WTC11 (cell line): ENCODE measurements around the gene ARHGAP22. TPM values are rescaled to one million over a fixed set of nuclear protein-coding genes. Genes with fewer than 3 reads are reported as not detected.

Experiments used
- ATAC-seq: fragments of 200-7000 bp; cut with Tn5 transposase; 2 replicates; pipeline ENCODE4 v1.10.0; 2021; ENCODE audit warnings: mild to moderate bottlenecking, moderate library complexity
- CTCF ChIA-PET: fragments of 300-600 bp; sonication (Branson Sonifier 250); formaldehyde crosslinking; loops from one replicate; lab custom pipeline; 2021; ENCODE audit warnings: antibody characterized with exemption; lab: Charles Lee
- POLR2A ChIA-PET: fragments of 350-600 bp; sonication (Branson Sonifier 250); formaldehyde crosslinking; loops from one replicate; lab custom pipeline; 2021; ENCODE audit warnings: antibody characterized with exemption; lab: Charles Lee
- DNase-seq: peaks from one replicate; pipeline ENCODE4 v3.0.0; 2021; ENCODE audit warnings: low spot score
- H3K27ac Mint-ChIP-seq: 2 replicates; pipeline ENCODE4 v1.8.0; 2021; ENCODE audit warnings: mixed read lengths
- H3K27me3 Mint-ChIP-seq: 2 replicates; pipeline ENCODE4 v1.8.0; 2021; ENCODE audit warnings: low read depth, mild to moderate bottlenecking, moderate library complexity, mixed read lengths
- H3K36me3 Mint-ChIP-seq: 2 replicates; pipeline ENCODE4 v1.8.0; 2021; ENCODE audit warnings: mixed read lengths
- H3K4me1 Mint-ChIP-seq: 2 replicates; pipeline ENCODE4 v1.8.0; 2022; ENCODE audit warnings: mixed read lengths
- H3K4me3 Mint-ChIP-seq: 2 replicates; pipeline ENCODE4 v1.8.0; 2021; ENCODE audit warnings: mild to moderate bottlenecking, moderate library complexity, mixed read lengths
- H3K9me3 Mint-ChIP-seq: 2 replicates; pipeline ENCODE4 v1.8.0; 2021; ENCODE audit warnings: mixed read lengths
- FOXK1 ChIP-seq: sonication (generic); formaldehyde crosslinking; IDR thresholded peaks from 2 replicates; pipeline ENCODE4 v1.8.0; 2022; ENCODE audit warnings: mild to moderate bottlenecking, moderate library complexity, missing genetic modification reagents
- FOXP1 ChIP-seq: sonication (generic); formaldehyde crosslinking; IDR thresholded peaks from 2 replicates; pipeline ENCODE4 v1.8.0; 2022; ENCODE audit warnings: missing genetic modification reagents, mild to moderate bottlenecking, moderate library complexity, borderline replicate concordance
- GABPB1 ChIP-seq: sonication (generic); formaldehyde crosslinking; IDR thresholded peaks from 2 replicates; pipeline ENCODE4 v1.8.1; 2023; ENCODE audit warnings: mild to moderate bottlenecking, missing genetic modification reagents
- HMGA2 ChIP-seq: fragments of 250-450 bp; sonication (Bioruptor Pico); IDR thresholded peaks from 2 replicates; pipeline ENCODE4 v1.4.0; 2021; ENCODE audit warnings: mild to moderate bottlenecking, moderate library complexity
- IRF2 ChIP-seq: sonication (generic); formaldehyde crosslinking; IDR thresholded peaks from 2 replicates; pipeline ENCODE4 v1.8.0; 2022; ENCODE audit warnings: low read depth, missing genetic modification reagents, borderline replicate concordance
- JAZF1 ChIP-seq: fragments of 250-450 bp; sonication (Bioruptor Pico); IDR thresholded peaks from 2 replicates; pipeline ENCODE4 v1.9.0; 2021; ENCODE audit warnings: moderate library complexity, mild to moderate bottlenecking, inconsistent platforms
- MXD4 ChIP-seq: fragments of 250-450 bp; sonication (Bioruptor Pico); IDR thresholded peaks from 2 replicates; pipeline ENCODE4 v1.8.0; 2021; ENCODE audit warnings: mild to moderate bottlenecking, moderate library complexity, borderline replicate concordance
- NFATC4 ChIP-seq: fragments of 250-450 bp; sonication (Bioruptor Pico); IDR thresholded peaks from 2 replicates; pipeline ENCODE4 v1.9.0; 2021; ENCODE audit warnings: mild to moderate bottlenecking
- NR1H2 ChIP-seq: sonication (generic); formaldehyde crosslinking; IDR thresholded peaks from 2 replicates; pipeline ENCODE4 v1.9.0; 2021; ENCODE audit warnings: mild to moderate bottlenecking, moderate library complexity, missing genetic modification reagents
- NR3C1 ChIP-seq: sonication (generic); formaldehyde crosslinking; conservative IDR thresholded peaks from 2 replicates; pipeline ENCODE4 v1.8.1; 2023; ENCODE audit warnings: low read depth, mild to moderate bottlenecking, missing genetic modification reagents
- SMAD4 ChIP-seq: sonication (generic); formaldehyde crosslinking; IDR thresholded peaks from 2 replicates; pipeline ENCODE4 v1.8.0; 2022; ENCODE audit warnings: mild to moderate bottlenecking, missing genetic modification reagents
- STAT6 ChIP-seq: sonication (generic); formaldehyde crosslinking; conservative IDR thresholded peaks from 2 replicates; pipeline ENCODE4 v1.8.1; 2023; ENCODE audit warnings: mild to moderate bottlenecking, low read depth, missing genetic modification reagents, moderate library complexity
- TEAD1 ChIP-seq: sonication (generic); formaldehyde crosslinking; IDR thresholded peaks from 2 replicates; pipeline ENCODE4 v1.8.0; 2022; ENCODE audit warnings: mild to moderate bottlenecking, missing genetic modification reagents
- TEAD4 ChIP-seq: sonication (generic); formaldehyde crosslinking; IDR thresholded peaks from 2 replicates; pipeline ENCODE4 v1.8.0; 2022; ENCODE audit warnings: mild to moderate bottlenecking, missing genetic modification reagents
- USF2 ChIP-seq: sonication (generic); formaldehyde crosslinking; IDR thresholded peaks from 2 replicates; pipeline ENCODE4 v1.8.1; 2023; ENCODE audit warnings: mild to moderate bottlenecking, missing genetic modification reagents, moderate library complexity
- ZNF232 ChIP-seq: sonication (generic); formaldehyde crosslinking; IDR thresholded peaks from 2 replicates; pipeline ENCODE4 v1.8.0; 2022; ENCODE audit warnings: mild to moderate bottlenecking, missing genetic modification reagents
- ZNF416 ChIP-seq: fragments of 250-450 bp; sonication (Bioruptor Pico); IDR thresholded peaks from 2 replicates; pipeline ENCODE4 v1.9.0; 2021; ENCODE audit warnings: mild to moderate bottlenecking, inconsistent platforms
- total RNA-seq: library from RNA; stranded (reverse); gene quantifications from 3 replicates; pipeline ENCODE4 v1.2.3, GENCODE V29; 2021
- TF ChIP-seq, protein P1 (sequence below): sonication (generic); formaldehyde crosslinking; IDR thresholded peaks from 2 replicates; pipeline ENCODE4 v1.8.0; 2023; ENCODE audit warnings: missing genetic modification reagents
- TF ChIP-seq, protein P2 (sequence below): sonication (generic); formaldehyde crosslinking; IDR thresholded peaks from 2 replicates; pipeline ENCODE4 v1.8.1; 2022; ENCODE audit warnings: low read depth, mild to moderate bottlenecking, moderate library complexity, missing genetic modification reagents, borderline replicate concordance
- TF ChIP-seq, protein P3 (sequence below): fragments of 250-450 bp; sonication (Bioruptor Pico); IDR thresholded peaks from 2 replicates; pipeline ENCODE4 v1.9.0; 2021; ENCODE audit warnings: mild to moderate bottlenecking
- TF ChIP-seq, protein P4 (sequence below): fragments of 250-450 bp; sonication (Bioruptor Pico); IDR thresholded peaks from 2 replicates; pipeline ENCODE4 v1.9.0; 2021; ENCODE audit warnings: mild to moderate bottlenecking

The ARHGAP22 gene
- total RNA-seq, 1 experiment from 2014 or later = 8.6 TPM

- TF ChIP-seq, protein P1, sequence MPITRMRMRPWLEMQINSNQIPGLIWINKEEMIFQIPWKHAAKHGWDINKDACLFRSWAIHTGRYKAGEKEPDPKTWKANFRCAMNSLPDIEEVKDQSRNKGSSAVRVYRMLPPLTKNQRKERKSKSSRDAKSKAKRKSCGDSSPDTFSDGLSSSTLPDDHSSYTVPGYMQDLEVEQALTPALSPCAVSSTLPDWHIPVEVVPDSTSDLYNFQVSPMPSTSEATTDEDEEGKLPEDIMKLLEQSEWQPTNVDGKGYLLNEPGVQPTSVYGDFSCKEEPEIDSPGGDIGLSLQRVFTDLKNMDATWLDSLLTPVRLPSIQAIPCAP (CRISPR knock-in tag) = no peak
- TF ChIP-seq, all 79 proteins: peak for 0
Observed at GRCh38 chr10:48477141-48477540, 127.7 kb downstream of the ARHGAP22 start (continued).

GRCh38 chr10:48476279-48476982 lies 128.4 kb downstream of the ARHGAP22 start:
- ATAC-seq (no peak), DNase-seq (no peak)
- POLR2A ChIA-PET = no interaction called here
- Mint-ChIP-seq H3K9me3 (peaks cover 14% of the 10 kb centered on the region), H3K4me1 (peaks cover 42% of the 10 kb centered on the region), H3K27me3 (no peaks in the 10 kb centered on the region; the same call in 1 of the 2 replicates), H3K27ac (peak overlapping the region; percentile 61), H3K36me3 (peaks cover 14% of the 10 kb centered on the region), H3K4me3 (no peak overlapping the region)
- no peak for TF ChIP-seq ZNF416 (CRISPR knock-in tag)
- no peak for TF ChIP-seq FOXP1 (CRISPR knock-in tag)
- no peak for TF ChIP-seq TEAD4 (CRISPR knock-in tag)
- TF ChIP-seq HMGA2 = no peak
- no peak for TF ChIP-seq MXD4 (CRISPR knock-in tag)
- TF ChIP-seq, protein P2, sequence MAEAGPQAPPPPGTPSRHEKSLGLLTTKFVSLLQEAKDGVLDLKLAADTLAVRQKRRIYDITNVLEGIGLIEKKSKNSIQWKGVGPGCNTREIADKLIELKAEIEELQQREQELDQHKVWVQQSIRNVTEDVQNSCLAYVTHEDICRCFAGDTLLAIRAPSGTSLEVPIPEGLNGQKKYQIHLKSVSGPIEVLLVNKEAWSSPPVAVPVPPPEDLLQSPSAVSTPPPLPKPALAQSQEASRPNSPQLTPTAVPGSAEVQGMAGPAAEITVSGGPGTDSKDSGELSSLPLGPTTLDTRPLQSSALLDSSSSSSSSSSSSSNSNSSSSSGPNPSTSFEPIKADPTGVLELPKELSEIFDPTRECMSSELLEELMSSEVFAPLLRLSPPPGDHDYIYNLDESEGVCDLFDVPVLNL (CRISPR knock-in tag) = no peak
- TF ChIP-seq NFATC4 = no peak
- TF ChIP-seq, protein P3, sequence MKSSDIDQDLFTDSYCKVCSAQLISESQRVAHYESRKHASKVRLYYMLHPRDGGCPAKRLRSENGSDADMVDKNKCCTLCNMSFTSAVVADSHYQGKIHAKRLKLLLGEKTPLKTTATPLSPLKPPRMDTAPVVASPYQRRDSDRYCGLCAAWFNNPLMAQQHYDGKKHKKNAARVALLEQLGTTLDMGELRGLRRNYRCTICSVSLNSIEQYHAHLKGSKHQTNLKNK (CRISPR knock-in tag) = no peak
- no peak for TF ChIP-seq STAT6 (CRISPR knock-in tag)
- TF ChIP-seq USF2 (CRISPR knock-in tag) = no peak
- TF ChIP-seq IRF2 (CRISPR knock-in tag) = no peak
- TF ChIP-seq NR1H2 (CRISPR knock-in tag) = no peak
- TF ChIP-seq NR3C1 (CRISPR knock-in tag) = no peak
- CTCF ChIA-PET = interaction anchor here (1.0 kb wide), 1 partner anchor 33 kb away, joined by 4 read pairs; no protein-coding TSS in a partner anchor

GRCh38 chr10:48475943-48476278 lies 129.0 kb downstream of the ARHGAP22 start:
- Mint-ChIP-seq H3K9me3 (peaks cover 14% of the 10 kb centered on the region), H3K36me3 (peaks cover 15% of the 10 kb centered on the region), H3K27ac (peak overlapping the region; percentile 61)

More at GRCh38 chr10:48475943-48476278, 129.0 kb downstream of the ARHGAP22 start:
- TF ChIP-seq NFATC4 (no peak), NR3C1 (CRISPR knock-in tag) (no peak), TEAD1 (CRISPR knock-in tag) (no peak), ZNF232 (CRISPR knock-in tag) (no peak), GABPB1 (CRISPR knock-in tag) (no peak), FOXK1 (CRISPR knock-in tag) (no peak), JAZF1 (CRISPR knock-in tag) (no peak), SMAD4 (CRISPR knock-in tag) (no peak)
- TF ChIP-seq, protein P4, sequence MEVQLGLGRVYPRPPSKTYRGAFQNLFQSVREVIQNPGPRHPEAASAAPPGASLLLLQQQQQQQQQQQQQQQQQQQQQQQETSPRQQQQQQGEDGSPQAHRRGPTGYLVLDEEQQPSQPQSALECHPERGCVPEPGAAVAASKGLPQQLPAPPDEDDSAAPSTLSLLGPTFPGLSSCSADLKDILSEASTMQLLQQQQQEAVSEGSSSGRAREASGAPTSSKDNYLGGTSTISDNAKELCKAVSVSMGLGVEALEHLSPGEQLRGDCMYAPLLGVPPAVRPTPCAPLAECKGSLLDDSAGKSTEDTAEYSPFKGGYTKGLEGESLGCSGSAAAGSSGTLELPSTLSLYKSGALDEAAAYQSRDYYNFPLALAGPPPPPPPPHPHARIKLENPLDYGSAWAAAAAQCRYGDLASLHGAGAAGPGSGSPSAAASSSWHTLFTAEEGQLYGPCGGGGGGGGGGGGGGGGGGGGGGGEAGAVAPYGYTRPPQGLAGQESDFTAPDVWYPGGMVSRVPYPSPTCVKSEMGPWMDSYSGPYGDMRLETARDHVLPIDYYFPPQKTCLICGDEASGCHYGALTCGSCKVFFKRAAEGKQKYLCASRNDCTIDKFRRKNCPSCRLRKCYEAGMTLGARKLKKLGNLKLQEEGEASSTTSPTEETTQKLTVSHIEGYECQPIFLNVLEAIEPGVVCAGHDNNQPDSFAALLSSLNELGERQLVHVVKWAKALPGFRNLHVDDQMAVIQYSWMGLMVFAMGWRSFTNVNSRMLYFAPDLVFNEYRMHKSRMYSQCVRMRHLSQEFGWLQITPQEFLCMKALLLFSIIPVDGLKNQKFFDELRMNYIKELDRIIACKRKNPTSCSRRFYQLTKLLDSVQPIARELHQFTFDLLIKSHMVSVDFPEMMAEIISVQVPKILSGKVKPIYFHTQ (CRISPR knock-in tag) = no peak
- H3K27me3 Mint-ChIP-seq = no peaks in the 10 kb centered on the region; the same call in 1 of the 2 replicates
- ChIA-PET CTCF (interaction anchor here (1.0 kb wide), 1 partner anchor 33 kb away, joined by 4 read pairs; no protein-coding TSS in a partner anchor), POLR2A (no interaction called here)
- H3K4me3 Mint-ChIP-seq = no peak overlapping the region
- DNase-seq (no peak), ATAC-seq (no peak)
- H3K4me1 Mint-ChIP-seq = peaks cover 43% of the 10 kb centered on the region
